Uterus (tissue), 4 donors: ENCODE measurements around the gene METAP1. TPM values are rescaled to one million over a fixed set of nuclear protein-coding genes. Genes with fewer than 3 reads are reported as not detected.
"Not testable (repeated sequence)": the region's sequence is repeated elsewhere in the genome, so short reads cannot be mapped to it uniquely, and the experiment has no call there.

Experiments
- DNase-seq, 2 donors: peaks; one replicate each; pipeline ENCODE4 v3.0.0-alpha.2; 2019 to 2020
- H3K27ac ChIP-seq, 2 donors: fragments of 200-600 bp; sonication (generic); 1 replicate in 1 of 2; 2 replicates in 1 of 2; pipeline ENCODE4 v1.5.1; 2016 to 2018
- H3K27me3 ChIP-seq, 2 donors: fragments of 200-600 bp; sonication (generic); one replicate each; pipeline ENCODE4 v1.5.1; 2018 to 2019; ENCODE audit warnings: control low read depth in 1 of 2
- H3K36me3 ChIP-seq, 2 donors: fragments of 200-600 bp; sonication (generic); one replicate each; pipeline ENCODE4 v1.5.1; 2019; ENCODE audit warnings: control low read depth in 1 of 2
- H3K4me1 ChIP-seq, 2 donors: fragments of 200-600 bp; sonication (generic); one replicate each; pipeline ENCODE4 v1.5.1; 2018 to 2019; ENCODE audit warnings: control low read depth in 1 of 2
- H3K4me3 ChIP-seq, 2 donors: fragments of 200-600 bp; sonication (generic); 1 replicate in 1 of 2; 2 replicates in 1 of 2; pipeline ENCODE4 v1.5.1; 2018 to 2019; ENCODE audit warnings: mild to moderate bottlenecking in 1 of 2
- H3K9me3 ChIP-seq, 2 donors: fragments of 200-600 bp; sonication (generic); one replicate each; pipeline ENCODE4 v1.5.1; 2019; ENCODE audit warnings: control low read depth in 1 of 2
- CTCF ChIP-seq, 4 experiments: fragments of 200-600 bp in 2 of 4; fragments of 450-650 bp in 2 of 4; sonication (generic) in 2 of 4; IDR thresholded peaks; one replicate each; pipeline ENCODE4 v1.5.1; 2016 to 2019; ENCODE audit warnings: antibody characterized with exemption in 4 of 4, mild to moderate bottlenecking in 2 of 4, moderate library complexity in 1 of 4
- POLR2A ChIP-seq, 2 donors: fragments of 450-650 bp; IDR thresholded peaks; one replicate each; pipeline ENCODE4 v1.6.1; 2016; ENCODE audit warnings: antibody characterized with exemption in 2 of 2, mild to moderate bottlenecking in 1 of 2, moderate library complexity in 1 of 2
- intact Hi-C: fragments of 100-400 bp; cut with DNase I; formaldehyde crosslinking; loops from one replicate; pipeline ENCODE4 v1.15.1; 2023; ENCODE audit warnings: low total_unique reads
- total RNA-seq, 4 donors: library from RNA; depleted of rRNA in 3 of 4; stranded (reverse); fragments of >200 nt in 3 of 4; gene quantifications; one replicate each; pipeline versions ENCODE4 v1.1.0 to v1.2.4, GENCODE V29; 2014 to 2023
- donor health status: DM: yes; HTN: yes; CAD: no.

The METAP1 gene
- total RNA-seq, 4 donors from 2014 or later, result 34.1 to 50.7 (median 36.3) TPM

DNA sequence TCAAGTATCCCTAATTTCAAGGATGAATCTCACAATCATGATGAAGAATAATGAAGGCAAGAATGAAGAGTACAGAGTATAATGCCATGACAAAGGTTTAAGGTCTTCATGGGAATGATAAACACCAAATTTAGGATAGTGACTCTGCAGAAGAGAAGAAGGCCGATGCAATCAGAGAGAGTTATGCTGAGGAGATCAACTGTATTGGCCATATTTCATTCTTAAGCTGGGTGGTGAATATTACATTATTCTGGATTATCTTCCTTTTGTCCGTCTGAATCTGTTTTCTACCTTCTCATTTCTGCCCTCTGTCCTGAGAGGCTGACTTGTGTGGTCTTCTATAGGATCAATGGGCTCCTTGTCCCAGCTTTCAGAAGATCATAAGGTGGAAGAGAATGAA is 7.8 kb upstream of the METAP1 start:
- no peaks in the 10 kb centered on the region for H3K4me1 ChIP-seq
- intact Hi-C loops, result no loop called here
- H3K27me3 ChIP-seq, result no peaks in the 10 kb centered on the region
- DNase-seq, result no peak
- H3K4me3 ChIP-seq, result no peak overlapping the region
- H3K36me3 ChIP-seq, result no peaks in the 10 kb centered on the region
- no peaks in the 10 kb centered on the region for H3K9me3 ChIP-seq
- no peak for TF ChIP-seq CTCF (IDR thresholded peaks at IDR 0.05)
- TF ChIP-seq POLR2A (IDR thresholded peaks at IDR 0.05), result no peak
- no peak overlapping the region for H3K27ac ChIP-seq

GRCh38 chr4:98992835-98993234 is 2.7 kb upstream of the METAP1 start:
- H3K27me3 ChIP-seq, H3K36me3 ChIP-seq, H3K27ac ChIP-seq, DNase-seq, H3K4me3 ChIP-seq, H3K4me1 ChIP-seq, intact Hi-C loops, H3K9me3 ChIP-seq: not testable (repeated sequence)

GRCh38 chr4:98993419-98994071 is 2.0 kb upstream of the METAP1 start:
- Histone ChIP-seq H3K4me3 (no peak overlapping the region), H3K9me3 (no peaks in the 10 kb centered on the region), H3K4me1 (no peaks in the 10 kb centered on the region), H3K36me3 (no peaks in the 10 kb centered on the region), H3K27ac (no peak overlapping the region), H3K27me3 (no peaks in the 10 kb centered on the region)
- TF ChIP-seq POLR2A (IDR thresholded peaks at IDR 0.05) (no peak), CTCF (IDR thresholded peaks at IDR 0.05) (no peak)
- peak in 1 of 2 donors; percentile 19 for DNase-seq
- intact Hi-C loops, result no loop called here

GRCh38 chr4:98994474-98995182 is 893 bp upstream of the METAP1 start:
- no peak for DNase-seq
- Histone ChIP-seq H3K4me1 (no peaks in the 10 kb centered on the region), H3K4me3 (peak overlapping the region; percentile 43 to 56), H3K27ac (peak overlapping the region; percentile 93), H3K9me3 (no peaks in the 10 kb centered on the region), H3K36me3 (no peaks in the 10 kb centered on the region), H3K27me3 (no peaks in the 10 kb centered on the region)
- intact Hi-C loops, result no loop called here
- TF ChIP-seq POLR2A (IDR thresholded peaks at IDR 0.05) (no peak), CTCF (IDR thresholded peaks at IDR 0.05) (no peak)

GRCh38 chr4:98996056-98996764 is 689 bp downstream of the METAP1 start:
- intact Hi-C loops, result no loop called here
- H3K9me3 ChIP-seq, result no peaks in the 10 kb centered on the region
- peak in 1 of 2 donors; percentile 19 for DNase-seq
- TF ChIP-seq POLR2A (IDR thresholded peaks at IDR 0.05) (no peak), CTCF (IDR thresholded peaks at IDR 0.05) (no peak)
- H3K27ac ChIP-seq, result peak overlapping the region; percentile 88 to 93
- peak overlapping the region; percentile 73 to 98 for H3K4me3 ChIP-seq
- no peaks in the 10 kb centered on the region for H3K4me1 ChIP-seq
- H3K27me3 ChIP-seq, result no peaks in the 10 kb centered on the region
- H3K36me3 ChIP-seq, result no peaks in the 10 kb centered on the region
